ENCODE data around the gene ENPP3. TPM values are rescaled to one million over a fixed set of nuclear protein-coding genes. Genes with fewer than 3 reads are reported as not detected.

Gene ENPP3
- total RNA-seq, 1 experiment from 2014 or later, result 0.45 TPM

DNA sequence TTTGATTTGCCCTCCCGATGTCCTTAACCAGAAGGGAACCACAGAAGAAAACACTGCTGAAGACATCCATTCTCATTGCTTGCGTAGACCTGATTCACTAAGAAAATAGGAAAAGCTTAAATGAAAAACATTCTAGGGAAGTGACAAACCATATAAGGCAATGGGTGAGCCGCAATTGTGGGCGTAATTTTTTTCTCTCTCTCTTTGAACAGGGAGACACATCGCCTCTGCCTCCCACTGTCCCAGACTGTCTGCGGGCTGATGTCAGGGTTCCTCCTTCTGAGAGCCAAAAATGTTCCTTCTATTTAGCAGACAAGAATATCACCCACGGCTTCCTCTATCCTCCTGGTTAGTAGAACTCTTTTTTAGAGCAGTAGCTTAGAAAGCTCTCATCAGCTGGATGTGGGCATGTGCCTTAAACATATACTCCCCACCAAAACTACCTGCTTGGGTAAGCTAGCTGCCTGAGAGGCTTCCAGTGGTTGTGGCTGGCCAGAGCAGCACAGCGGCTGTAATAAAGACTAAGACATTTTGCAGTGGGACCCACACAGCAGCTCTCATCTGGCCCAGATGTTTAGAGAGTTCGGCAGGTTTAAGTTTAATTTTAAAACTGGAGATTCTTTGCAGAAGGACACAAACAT lies 96.4 kb downstream of the ENPP3 start:
- Histone ChIP-seq H3K27me3 (replicated peaks; ENCODE audit: insufficient read depth, low read depth, low read length, poor library complexity) (no peaks in the 10 kb centered on the region), H3K4me3 (ENCODE audit: low read depth, low read length, poor library complexity, severe bottlenecking) (no peak overlapping the region), H3K4me1 (ENCODE audit: insufficient read depth, low read length, poor library complexity, severe bottlenecking) (no peaks in the 10 kb centered on the region), H3K36me3 (ENCODE audit: insufficient read depth, low read length, poor library complexity, severe bottlenecking) (no peaks in the 10 kb centered on the region), H3K27ac (ENCODE audit: low read depth, low read length, poor library complexity, severe bottlenecking) (no peak overlapping the region), H3K9me3 (ENCODE audit: low read depth, low read length, poor library complexity, severe bottlenecking) (no peaks in the 10 kb centered on the region)
- CTCF ChIA-PET, result no interaction called here
- no TSS peak for BruUV-seq (replicated peaks)
- TF ChIP-seq, protein P1, sequence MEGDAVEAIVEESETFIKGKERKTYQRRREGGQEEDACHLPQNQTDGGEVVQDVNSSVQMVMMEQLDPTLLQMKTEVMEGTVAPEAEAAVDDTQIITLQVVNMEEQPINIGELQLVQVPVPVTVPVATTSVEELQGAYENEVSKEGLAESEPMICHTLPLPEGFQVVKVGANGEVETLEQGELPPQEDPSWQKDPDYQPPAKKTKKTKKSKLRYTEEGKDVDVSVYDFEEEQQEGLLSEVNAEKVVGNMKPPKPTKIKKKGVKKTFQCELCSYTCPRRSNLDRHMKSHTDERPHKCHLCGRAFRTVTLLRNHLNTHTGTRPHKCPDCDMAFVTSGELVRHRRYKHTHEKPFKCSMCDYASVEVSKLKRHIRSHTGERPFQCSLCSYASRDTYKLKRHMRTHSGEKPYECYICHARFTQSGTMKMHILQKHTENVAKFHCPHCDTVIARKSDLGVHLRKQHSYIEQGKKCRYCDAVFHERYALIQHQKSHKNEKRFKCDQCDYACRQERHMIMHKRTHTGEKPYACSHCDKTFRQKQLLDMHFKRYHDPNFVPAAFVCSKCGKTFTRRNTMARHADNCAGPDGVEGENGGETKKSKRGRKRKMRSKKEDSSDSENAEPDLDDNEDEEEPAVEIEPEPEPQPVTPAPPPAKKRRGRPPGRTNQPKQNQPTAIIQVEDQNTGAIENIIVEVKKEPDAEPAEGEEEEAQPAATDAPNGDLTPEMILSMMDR (conservative IDR thresholded peaks at IDR 0.05; ENCODE audit: low read depth, low read length), result no peak
- TF ChIP-seq EZH2 (IDR thresholded peaks at IDR 0.05; ENCODE audit: borderline replicate concordance, low read depth, low read length, poor library complexity, severe bottlenecking), result no peak
- intact Hi-C loops (cut with micrococcal nuclease; ENCODE audit: unreplicated experiment), result no loop called here
- peak; percentile 52 for DNase-seq (ENCODE audit: low spot score)
- POLR2A ChIA-PET (ENCODE audit: low non-redundant PET), result interaction anchor here (0.5 to 0.6 kb wide), 2 partner anchors 11 to 71 kb away, joined by 3 to 7 read pairs; no protein-coding TSS in a partner anchor

DNA sequence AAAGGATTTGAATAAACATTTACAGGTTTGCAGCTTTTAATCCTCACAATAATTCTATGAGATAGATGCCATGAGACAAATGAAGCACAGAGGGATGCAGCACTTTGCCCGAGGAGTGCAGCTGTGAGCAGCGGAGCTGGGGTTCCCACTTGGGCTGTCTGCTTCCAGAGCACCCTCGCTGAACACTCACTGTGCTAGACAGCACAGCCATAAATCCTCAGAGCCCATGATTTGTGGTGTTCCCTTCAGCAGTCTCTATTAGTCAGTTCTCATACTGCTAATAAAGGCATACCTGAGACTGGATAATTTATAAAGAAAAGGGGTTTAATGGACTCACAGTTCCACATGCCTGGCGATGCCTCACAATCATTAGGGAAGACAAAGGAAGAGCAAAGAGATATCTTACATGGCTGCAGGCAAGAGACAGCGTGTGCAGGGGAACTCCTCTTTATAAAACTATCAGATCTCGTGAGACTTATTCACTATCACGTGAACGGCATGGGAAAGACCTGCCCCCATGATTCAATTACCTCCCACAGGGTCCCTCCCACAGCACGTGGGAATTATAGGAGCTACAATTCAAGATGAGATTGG lies 99.0 kb downstream of the ENPP3 start:
- H3K4me1 ChIP-seq (ENCODE audit: insufficient read depth, low read length, poor library complexity, severe bottlenecking), result no peaks in the 10 kb centered on the region
- no peaks in the 10 kb centered on the region for H3K27me3 ChIP-seq (replicated peaks; ENCODE audit: insufficient read depth, low read depth, low read length, poor library complexity)
- intact Hi-C loops (cut with micrococcal nuclease; ENCODE audit: unreplicated experiment), result no loop called here
- TF ChIP-seq, protein P1 (conservative IDR thresholded peaks at IDR 0.05; ENCODE audit: low read depth, low read length), result no peak
- TF ChIP-seq EZH2 (IDR thresholded peaks at IDR 0.05; ENCODE audit: borderline replicate concordance, low read depth, low read length, poor library complexity, severe bottlenecking), result no peak
- ChIA-PET POLR2A (ENCODE audit: low non-redundant PET) (no interaction called here), CTCF (interaction anchor here (0.6 kb wide), 1 partner anchor 108 kb away, joined by 3 read pairs; no protein-coding TSS in a partner anchor)
- no peaks in the 10 kb centered on the region for H3K9me3 ChIP-seq (ENCODE audit: low read depth, low read length, poor library complexity, severe bottlenecking)
- BruUV-seq (replicated peaks), result no TSS peak
- no peaks in the 10 kb centered on the region for H3K36me3 ChIP-seq (ENCODE audit: insufficient read depth, low read length, poor library complexity, severe bottlenecking)
- H3K4me3 ChIP-seq (ENCODE audit: low read depth, low read length, poor library complexity, severe bottlenecking), result no peak overlapping the region
- no peak overlapping the region for H3K27ac ChIP-seq (ENCODE audit: low read depth, low read length, poor library complexity, severe bottlenecking)
- no peak for DNase-seq (ENCODE audit: low spot score)

DNA sequence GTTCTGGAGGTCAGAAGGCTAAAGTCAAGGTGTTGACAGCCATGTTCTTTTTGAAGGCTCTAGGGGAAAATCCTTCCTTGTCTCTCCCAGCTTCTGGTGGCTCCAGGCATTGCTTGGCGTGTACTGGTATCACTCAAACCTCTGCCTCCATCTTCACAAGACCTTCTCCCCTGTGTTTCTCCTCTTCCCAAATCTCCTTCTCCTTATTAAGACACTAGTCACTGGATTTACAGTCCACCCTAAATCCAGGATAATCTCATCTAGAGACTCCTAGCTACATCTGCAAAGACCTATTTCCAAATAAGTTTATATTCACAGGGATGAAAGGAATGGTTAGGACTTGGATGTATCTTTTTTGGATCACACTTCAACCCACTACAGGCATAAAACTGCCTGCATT lies 99.7 kb downstream of the ENPP3 start:
- TF ChIP-seq, protein P1 (conservative IDR thresholded peaks at IDR 0.05; ENCODE audit: low read depth, low read length), result no peak
- no peak for TF ChIP-seq EZH2 (IDR thresholded peaks at IDR 0.05; ENCODE audit: borderline replicate concordance, low read depth, low read length, poor library complexity, severe bottlenecking)
- Histone ChIP-seq H3K4me3 (ENCODE audit: low read depth, low read length, poor library complexity, severe bottlenecking) (no peak overlapping the region), H3K27me3 (replicated peaks; ENCODE audit: insufficient read depth, low read depth, low read length, poor library complexity) (no peaks in the 10 kb centered on the region)

More for the DNA sequence above, 99.7 kb downstream of the ENPP3 start:
- Histone ChIP-seq H3K4me1 (ENCODE audit: insufficient read depth, low read length, poor library complexity, severe bottlenecking) (no peaks in the 10 kb centered on the region), H3K9me3 (ENCODE audit: low read depth, low read length, poor library complexity, severe bottlenecking) (no peaks in the 10 kb centered on the region), H3K27ac (ENCODE audit: low read depth, low read length, poor library complexity, severe bottlenecking) (no peak overlapping the region), H3K36me3 (ENCODE audit: insufficient read depth, low read length, poor library complexity, severe bottlenecking) (no peaks in the 10 kb centered on the region)
- CTCF ChIA-PET, result no interaction called here
- intact Hi-C loops (cut with micrococcal nuclease; ENCODE audit: unreplicated experiment), result no loop called here
- DNase-seq (ENCODE audit: low spot score), result no peak
- no TSS peak for BruUV-seq (replicated peaks)
- POLR2A ChIA-PET (ENCODE audit: low non-redundant PET), result no interaction called here

Measured in A673 (cell line).